HG03135 (cell line): ENCODE data around the gene CNDP1.

Experiments
- ATAC-seq: cut with Tn5 transposase; IDR thresholded peaks from one replicate; pipeline ENCODE4 v1.9.1; 2021; ENCODE audit warnings: mild to moderate bottlenecking, moderate library complexity; ENCODE audit not compliant: unreplicated experiment

Gene CNDP1

GRCh38 chr18:74617486-74617885, 83.2 kb downstream of the CNDP1 start:
- ATAC-seq = no peak

- ATAC-seq = no peak
Observed at GRCh38 chr18:74622072-74622471, 87.8 kb downstream of the CNDP1 start.

DNA sequence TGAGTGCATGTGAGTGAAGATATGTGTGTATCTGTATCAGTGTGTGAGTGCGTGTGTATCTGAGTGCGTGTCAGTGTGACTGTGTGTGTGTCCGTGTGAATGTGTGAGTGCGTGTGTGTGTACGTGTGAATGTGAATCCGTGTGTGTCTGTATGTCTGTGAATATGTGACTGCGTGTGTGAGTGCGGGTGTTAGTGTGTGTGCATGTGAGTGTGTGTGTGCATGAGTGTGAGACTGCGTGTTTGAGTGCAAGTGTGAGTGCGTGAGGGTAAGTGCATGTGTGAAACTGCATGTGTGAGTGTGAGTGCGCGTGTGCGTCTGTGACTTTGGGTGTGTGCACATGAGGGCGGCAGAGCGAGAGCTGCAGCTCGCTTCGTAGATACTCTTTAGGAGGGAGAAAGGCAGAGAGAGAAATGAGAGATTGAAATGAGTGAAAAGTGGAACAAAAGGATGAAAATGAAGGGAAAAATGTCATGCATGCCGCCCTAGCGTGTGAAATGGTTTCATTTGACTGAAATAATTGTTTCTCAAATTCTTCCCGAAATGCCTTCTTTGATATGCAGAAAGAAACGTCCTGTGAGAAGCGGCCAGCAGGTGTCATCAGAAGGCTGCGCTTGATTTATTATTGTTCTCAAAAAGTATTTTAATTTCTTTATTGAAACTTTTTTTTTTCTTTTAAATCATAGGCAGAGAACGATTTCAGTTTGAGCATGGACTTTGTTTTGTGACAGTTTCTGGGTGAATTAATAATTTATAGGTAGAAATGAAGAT, 88.9 kb downstream of the CNDP1 start:
- no peak for ATAC-seq

- no peak for ATAC-seq
Observed at GRCh38 chr18:74624466-74624865, 90.2 kb downstream of the CNDP1 start.

DNA sequence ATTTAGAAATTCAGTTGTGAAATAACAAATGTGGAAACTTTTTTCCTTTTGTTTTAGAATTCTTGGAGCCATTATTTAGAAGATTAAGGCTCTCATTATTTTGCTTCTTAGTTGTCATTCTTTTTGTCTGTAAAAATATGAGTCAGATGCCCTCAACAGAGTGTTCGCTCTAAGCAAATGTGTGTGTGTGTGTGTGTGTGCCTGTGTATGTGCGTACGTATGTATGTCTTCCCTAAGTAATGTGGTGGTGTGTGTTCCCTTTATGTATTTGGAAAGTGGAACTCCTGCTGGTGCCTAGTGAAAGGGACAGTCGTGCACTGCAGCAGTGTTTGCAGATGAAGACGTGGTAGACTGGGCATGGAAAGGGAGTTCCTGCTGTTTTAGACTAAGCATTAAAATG, 90.9 kb downstream of the CNDP1 start:
- no peak for ATAC-seq

- no peak for ATAC-seq
Observed at GRCh38 chr18:74626049-74626874, 92.0 kb downstream of the CNDP1 start.

DNA sequence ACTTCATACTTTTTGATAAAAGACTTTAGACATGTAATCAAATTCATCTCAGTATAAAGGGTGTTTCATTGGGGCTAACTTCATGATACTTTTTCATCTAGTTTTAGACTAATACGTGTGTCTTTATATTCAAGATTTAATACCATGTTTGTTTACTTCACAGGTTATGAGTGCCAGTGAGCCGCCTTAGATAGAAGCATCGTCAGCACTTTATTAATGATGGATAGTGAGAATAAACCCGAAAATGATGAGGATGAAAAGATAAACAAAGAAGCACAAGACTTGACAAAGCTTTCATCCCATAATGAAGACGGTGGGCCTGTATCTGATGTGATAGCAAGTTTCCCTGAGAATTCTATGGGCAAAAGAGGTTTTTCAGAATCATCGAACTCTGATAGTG, 96.5 kb downstream of the CNDP1 start:
- no peak for ATAC-seq

GRCh38 chr18:74631212-74631611, 96.9 kb downstream of the CNDP1 start:
- ATAC-seq = no peak

DNA sequence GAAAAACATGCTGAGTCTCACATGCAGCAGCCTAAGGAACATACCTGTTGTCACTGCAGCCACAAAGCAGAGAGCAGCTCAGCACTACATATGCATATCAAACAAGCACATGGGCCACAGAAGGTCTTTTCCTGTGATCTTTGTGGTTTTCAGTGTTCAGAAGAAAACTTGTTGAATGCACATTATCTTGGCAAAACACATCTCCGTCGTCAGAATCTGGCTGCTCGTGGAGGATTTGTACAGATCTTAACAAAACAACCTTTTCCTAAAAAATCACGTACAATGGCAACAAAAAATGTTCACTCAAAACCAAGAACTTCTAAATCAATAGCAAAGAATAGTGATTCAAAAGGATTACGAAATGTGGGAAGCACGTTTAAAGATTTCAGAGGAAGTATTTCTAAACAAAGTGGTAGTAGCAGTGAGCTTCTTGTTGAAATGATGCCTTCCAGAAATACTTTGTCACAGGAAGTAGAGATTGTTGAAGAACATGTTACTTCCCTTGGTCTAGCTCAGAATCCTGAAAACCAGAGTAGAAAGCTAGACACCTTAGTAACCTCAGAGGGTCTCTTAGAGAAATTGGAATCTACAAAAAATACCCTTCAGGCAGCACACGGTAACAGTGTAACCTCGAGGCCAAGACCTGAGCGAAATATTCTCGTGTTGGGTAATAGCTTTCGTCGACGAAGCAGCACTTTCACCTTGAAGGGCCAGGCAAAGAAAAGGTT, 97.5 kb downstream of the CNDP1 start:
- no peak for ATAC-seq

GRCh38 chr18:74632351-74632679, 98.0 kb downstream of the CNDP1 start:
- ATAC-seq = no peak

DNA sequence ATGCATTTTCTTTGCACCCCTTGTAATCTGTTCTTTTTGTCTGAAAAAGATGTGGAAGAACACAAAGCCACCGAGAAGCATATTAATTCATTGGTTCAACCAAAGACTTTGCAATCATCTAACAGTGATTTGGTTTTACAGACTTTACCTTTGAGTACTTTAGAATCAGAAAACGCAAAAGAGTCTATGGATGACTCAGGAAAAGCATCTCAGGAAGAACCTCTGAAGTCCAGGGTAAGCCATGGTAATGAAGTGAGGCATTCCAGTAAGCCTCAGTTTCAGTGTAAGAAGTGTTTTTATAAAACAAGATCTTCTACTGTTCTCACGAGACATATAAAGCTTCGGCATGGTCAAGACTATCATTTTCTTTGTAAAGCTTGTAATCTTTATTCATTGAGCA, 98.6 kb downstream of the CNDP1 start:
- ATAC-seq = no peak

DNA sequence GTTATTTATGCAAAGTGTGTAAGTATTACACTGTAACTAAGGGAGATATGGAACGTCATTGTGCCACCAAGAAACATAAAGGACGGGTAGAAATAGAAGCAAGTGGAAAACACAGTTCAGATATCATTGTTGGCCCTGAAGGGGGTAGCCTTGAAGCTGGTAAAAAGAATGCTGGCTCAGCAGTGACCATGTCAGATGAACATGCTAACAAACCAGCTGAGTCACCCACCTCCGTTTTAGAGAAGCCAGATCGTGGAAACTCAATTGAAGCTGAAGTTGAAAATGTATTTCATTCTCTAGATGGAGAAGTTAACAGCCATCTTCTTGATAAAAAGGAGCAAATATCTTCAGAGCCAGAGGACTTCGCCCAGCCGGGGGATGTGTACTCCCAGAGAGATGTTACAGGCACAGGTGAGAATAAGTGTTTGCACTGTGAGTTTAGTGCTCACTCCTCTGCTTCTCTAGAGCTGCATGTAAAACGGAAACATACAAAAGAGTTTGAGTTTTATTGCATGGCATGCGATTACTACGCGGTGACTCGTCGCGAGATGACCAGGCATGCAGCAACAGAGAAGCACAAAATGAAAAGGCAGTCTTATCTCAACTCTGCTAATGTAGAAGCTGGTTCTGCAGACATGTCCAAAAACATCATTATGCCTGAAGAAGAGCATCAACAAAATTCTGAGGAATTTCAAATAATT, 99.5 kb downstream of the CNDP1 start:
- ATAC-seq = no peak

DNA sequence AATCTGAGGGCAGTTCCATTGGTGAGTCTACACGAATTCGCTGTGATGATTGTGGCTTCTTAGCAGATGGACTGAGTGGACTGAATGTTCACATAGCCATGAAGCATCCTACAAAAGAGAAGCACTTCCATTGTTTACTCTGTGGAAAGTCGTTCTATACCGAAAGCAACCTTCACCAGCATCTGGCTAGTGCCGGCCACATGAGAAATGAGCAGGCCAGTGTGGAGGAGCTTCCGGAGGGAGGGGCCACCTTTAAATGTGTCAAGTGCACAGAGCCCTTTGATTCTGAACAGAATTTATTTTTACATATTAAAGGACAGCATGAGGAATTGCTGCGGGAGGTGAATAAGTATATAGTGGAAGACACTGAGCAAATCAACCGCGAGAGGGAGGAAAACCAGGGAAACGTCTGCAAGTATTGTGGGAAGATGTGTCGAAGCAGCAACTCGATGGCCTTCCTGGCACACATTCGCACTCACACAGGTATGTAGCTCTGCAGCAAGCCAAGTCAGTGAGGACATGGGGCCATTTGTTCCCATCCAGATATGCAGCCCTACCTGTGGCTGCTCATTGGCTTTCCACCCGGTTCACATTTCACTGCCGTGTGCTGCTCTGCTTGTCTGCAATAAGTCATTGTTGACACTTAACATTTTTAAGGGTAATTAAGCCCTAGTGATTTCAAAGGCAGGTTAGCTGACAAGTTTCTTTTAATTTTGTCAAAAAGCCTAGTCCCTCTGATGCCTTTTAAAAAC, 101.1 kb downstream of the CNDP1 start:
- ATAC-seq = no peak
